IMR-90 (cell line): Measurements from ENCODE around the gene MYBPC3. TPM values are rescaled to one million over a fixed set of nuclear protein-coding genes. Genes with fewer than 3 reads are reported as not detected.

Experiments
- ATAC-seq: fragments of 200-7000 bp; cut with Tn5 transposase; 2 replicates; pipeline ENCODE4 v1.9.1; 2020; ENCODE audit warnings: low read depth, mild to moderate bottlenecking, moderate library complexity
- BruUV-seq: library from RNA; stranded (reverse); fragments of 400-500 nt; replicated peaks from 2 replicates; lab custom pipeline; 2021; lab: Mats Ljungman, UMichigan
- CTCF ChIA-PET: fragments of 300-600 bp; formaldehyde crosslinking; extraction: SDS; loops from one replicate; lab custom pipeline; 2021; ENCODE audit warnings: antibody characterized with exemption; lab: Yijun Ruan, JAX
- POLR2A ChIA-PET: fragments of 300-600 bp; sonication (Branson Sonifier 250); formaldehyde crosslinking; loops from one replicate; lab custom pipeline; 2022; ENCODE audit warnings: antibody characterized with exemption; ENCODE audit not compliant: unreplicated experiment; lab: Charles Lee
- DNase-seq: peaks from one replicate; pipeline ENCODE4 v3.0.0; 2013
- H2AFZ ChIP-seq: replicated peaks from 2 replicates; pipeline ENCODE3; 2013; ENCODE audit warnings: low read length, mild to moderate bottlenecking; ENCODE audit not compliant: poor library complexity
- H2AK5ac ChIP-seq: 2 replicates; pipeline ENCODE4 v1.6.1; 2013; ENCODE audit warnings: low read depth, low read length, inconsistent platforms
- H2AK9ac ChIP-seq: replicated peaks from 2 replicates; pipeline ENCODE3; 2013; ENCODE audit warnings: mild to moderate bottlenecking, low read depth, low read length, moderate library complexity; ENCODE audit not compliant: poor library complexity
- H2BK120ac ChIP-seq: 2 replicates; pipeline ENCODE4 v1.6.1; 2013; ENCODE audit warnings: low read depth, low read length, inconsistent platforms
- H2BK15ac ChIP-seq: 3 replicates; pipeline ENCODE4 v1.6.1; 2013; ENCODE audit warnings: low read depth, low read length, inconsistent platforms
- H2BK20ac ChIP-seq: 2 replicates; pipeline ENCODE4 v1.6.1; 2013; ENCODE audit warnings: low read depth, mild to moderate bottlenecking, inconsistent platforms, low read length, moderate library complexity
- H2BK5ac ChIP-seq: 2 replicates; pipeline ENCODE4 v1.6.1; 2013; ENCODE audit warnings: mild to moderate bottlenecking, low read depth, low read length, inconsistent platforms; ENCODE audit not compliant: poor library complexity, severe bottlenecking
- H3K14ac ChIP-seq: replicated peaks from 2 replicates; pipeline ENCODE4 v1.6.1; 2013; ENCODE audit warnings: low read depth, low read length, inconsistent platforms
- H3K18ac ChIP-seq: 2 replicates; pipeline ENCODE4 v1.6.1; 2013; ENCODE audit warnings: low read depth, low read length, control low read depth
- H3K23ac ChIP-seq: 2 replicates; pipeline ENCODE4 v1.6.1; 2013; ENCODE audit warnings: low read depth, low read length, inconsistent platforms
- H3K27ac ChIP-seq: 2 replicates; pipeline ENCODE4 v1.5.1; 2013; ENCODE audit warnings: mild to moderate bottlenecking, control low read depth, low read length; ENCODE audit not compliant: insufficient read depth
- H3K27me3 ChIP-seq: 2 replicates; pipeline ENCODE4 v1.6.1; 2013; ENCODE audit warnings: low read length; ENCODE audit not compliant: control insufficient read depth, insufficient read depth
- H3K36me3 ChIP-seq: 2 replicates; pipeline ENCODE4 v1.6.1; 2013; ENCODE audit warnings: low read length, mixed read lengths; ENCODE audit not compliant: control insufficient read depth, insufficient read depth
- H3K4ac ChIP-seq: 2 replicates; pipeline ENCODE4 v1.6.1; 2013; ENCODE audit warnings: low read depth, low read length, inconsistent platforms
- H3K4me1 ChIP-seq: 2 replicates; pipeline ENCODE4 v1.6.1; 2013; ENCODE audit warnings: low read length, mixed read lengths; ENCODE audit not compliant: control insufficient read depth, insufficient read depth
- H3K4me2 ChIP-seq: 2 replicates; pipeline ENCODE4 v1.6.1; 2013; ENCODE audit warnings: low read depth, mild to moderate bottlenecking, control low read depth, low read length, moderate library complexity
- H3K4me3 ChIP-seq: 2 replicates; pipeline ENCODE4 v1.5.1; 2013; ENCODE audit warnings: low read depth, mild to moderate bottlenecking, control low read depth, low read length, moderate library complexity; ENCODE audit not compliant: insufficient read depth
- H3K56ac ChIP-seq: 2 replicates; pipeline ENCODE4 v1.6.1; 2013; ENCODE audit warnings: low read length, inconsistent platforms; ENCODE audit not compliant: insufficient read depth; ENCODE audit errors: extremely low read depth
- H3K79me1 ChIP-seq, 2 experiments: 2 replicates each; pipeline ENCODE4 v1.6.1; 2013; ENCODE audit warnings: low read length in 2 of 2, inconsistent platforms in 1 of 2, low read depth in 1 of 2
- H3K9ac ChIP-seq: 2 replicates; pipeline ENCODE4 v1.6.1; 2013; ENCODE audit warnings: low read depth, low read length, control low read depth
- H3K9me1 ChIP-seq: 2 replicates; pipeline ENCODE4 v1.6.1; 2013; ENCODE audit warnings: low read length, inconsistent platforms; ENCODE audit not compliant: insufficient read depth
- H3K9me3 ChIP-seq: 2 replicates; pipeline ENCODE4 v1.6.1; 2013; ENCODE audit warnings: low read length; ENCODE audit not compliant: control insufficient read depth, insufficient read depth
- H4K20me1 ChIP-seq: 2 replicates; pipeline ENCODE4 v1.6.1; 2013; ENCODE audit warnings: low read length, inconsistent platforms; ENCODE audit not compliant: insufficient read depth
- H4K5ac ChIP-seq: 2 replicates; pipeline ENCODE4 v1.6.1; 2013; ENCODE audit warnings: mild to moderate bottlenecking, low read depth, low read length, control low read depth
- H4K8ac ChIP-seq, 2 experiments: 2 replicates each; pipeline ENCODE4 v1.6.1; 2013; ENCODE audit warnings: low read depth in 2 of 2, low read length in 2 of 2, control low read depth in 1 of 2, inconsistent platforms in 1 of 2
- H4K91ac ChIP-seq: 2 replicates; pipeline ENCODE4 v1.6.1; 2013; ENCODE audit warnings: low read depth, low read length, inconsistent platforms; ENCODE audit not compliant: insufficient read depth
- CHD1 ChIP-seq: IDR thresholded peaks from 2 replicates; pipeline ENCODE4 v1.6.1; 2012; ENCODE audit warnings: low read depth, low read length, improper control_type of control experiment
- POLR2A ChIP-seq: IDR thresholded peaks from 2 replicates; pipeline ENCODE4 v1.6.1; 2012; ENCODE audit warnings: mild to moderate bottlenecking, low read depth, low read length
- RFX5 ChIP-seq: IDR thresholded peaks from 2 replicates; pipeline ENCODE4 v1.8.0; 2012; ENCODE audit warnings: low read depth, mild to moderate bottlenecking, low read length, moderate library complexity
- USF2 ChIP-seq: fragments of 150-350 bp; IDR thresholded peaks from 2 replicates; pipeline ENCODE4 v1.6.1; 2017; ENCODE audit warnings: mild to moderate bottlenecking, antibody characterized with exemption, low read length, low read depth
- dilution Hi-C: fragments of 300-500 bp; cut with HindIII; formaldehyde crosslinking; loops from one replicate; pipeline ENCODE4 v1.14.3; 2018; ENCODE audit warnings: low sequenced_read_pairs; ENCODE audit not compliant: unreplicated experiment
- in situ Hi-C: fragments of 300-500 bp; cut with MboI; formaldehyde crosslinking; loops from 3 replicates; pipeline ENCODE4 v1.14.3; 2019; ENCODE audit warnings: low sequenced_read_pairs, inconsistent platforms, mixed read lengths
- intact Hi-C: fragments of 100-400 bp; cut with micrococcal nuclease; formaldehyde crosslinking; loops from 2 replicates; pipeline ENCODE4 v1.10.0; 2022
- polyA plus RNA-seq, 3 experiments: library from polyadenylated mRNA; depleted of rRNA; stranded (reverse); fragments of >200 nt; gene quantifications; 2 replicates each; pipeline ENCODE4 v1.2.3, GENCODE V29; 2012; ENCODE audit warnings: low replicate concordance in 1 of 3
- total RNA-seq: library from RNA; depleted of rRNA; stranded (reverse); fragments of >200 nt; gene quantifications from 2 replicates; pipeline ENCODE4 v1.2.3, GENCODE V29; 2012

The MYBPC3 gene
- total and polyA plus RNA-seq, 2 of the 4 experiments (the other 2 are of a cell fraction) = not detected

- dilution Hi-C loops = no loop called here
- Histone ChIP-seq H2BK120ac (no peak overlapping the region), H3K14ac (no peak overlapping the region), H3K18ac (no peak overlapping the region), H3K4me1 (peaks cover 5% of the 10 kb centered on the region), H4K5ac (no peak overlapping the region), H2AK5ac (no peak overlapping the region), H2BK5ac (no peak overlapping the region), H3K4ac (no peak overlapping the region), H3K36me3 (no peaks in the 10 kb centered on the region), H3K9me3 (no peaks in the 10 kb centered on the region), H2BK15ac (no peak overlapping the region), H4K20me1 (no peaks in the 10 kb centered on the region; the same call in 1 of the 2 replicates), H4K91ac (no peak overlapping the region), H3K27me3 (peaks cover 7% of the 10 kb centered on the region; the same call in 1 of the 2 replicates), H3K27ac (no peak overlapping the region), H3K56ac (no peak overlapping the region), H3K9ac (no peak overlapping the region), H3K9me1 (peaks cover 9% of the 10 kb centered on the region), H3K4me3 (no peak overlapping the region), H3K4me2 (no peak overlapping the region), H3K79me1 (no peaks in the 10 kb centered on the region), H2BK20ac (no peak overlapping the region), H2AK9ac (no peak overlapping the region), H2AFZ (no peak overlapping the region), H3K23ac (no peak overlapping the region), H4K8ac (no peak overlapping the region)
- BruUV-seq = no TSS peak
- DNase-seq (no peak), ATAC-seq (no peak)
- TF ChIP-seq USF2 = no peak
- TF ChIP-seq RFX5 = no peak
- TF ChIP-seq POLR2A = no peak
- TF ChIP-seq CHD1 = no peak
- ChIA-PET POLR2A (no interaction called here), CTCF (no interaction called here)
- intact Hi-C loops = no loop called here
- in situ Hi-C loops = no loop called here
Observed at GRCh38 chr11:47378836-47379170, 26.3 kb upstream of the MYBPC3 start.
